LNCAP (cell line): ENCODE measurements around the gene ESF1.

Experiments used
- CTCF ChIP-seq: fragments of 450-650 bp; IDR thresholded peaks from 2 replicates; pipeline ENCODE4 v1.5.1; 2017; ENCODE audit warnings: mild to moderate bottlenecking

Gene ESF1

GRCh38 chr20:13784893-13785715 lies at the start of gene ESF1, which contains the start of gene NDUFAF5:
ESF1 (minus strand) TSS chr20:13784919; CDS start chr20:13783140, 1,779 bp downstream.
NDUFAF5 (plus strand) TSS chr20:13785028; CDS start chr20:13785069, 41 bp downstream.
- TF ChIP-seq CTCF: no peak

- no peak for TF ChIP-seq CTCF
Observed at GRCh38 chr20:13831476-13831875, 46.8 kb upstream of the ESF1 start.

GRCh38 chr20:13825465-13825864 lies 40.7 kb upstream of the ESF1 start:
- TF ChIP-seq CTCF: no peak

- TF ChIP-seq CTCF: no peak
Observed at GRCh38 chr20:13824459-13824858, 39.7 kb upstream of the ESF1 start.

- no peak for TF ChIP-seq CTCF
Observed at GRCh38 chr20:13822459-13822858, 37.7 kb upstream of the ESF1 start.

- TF ChIP-seq CTCF: no peak
Observed at GRCh38 chr20:13821876-13822275, 37.2 kb upstream of the ESF1 start.

- peak; percentile 67 for TF ChIP-seq CTCF
Observed at GRCh38 chr20:13819885-13820645, 35.3 kb upstream of the ESF1 start.
